Measurements from ENCODE around the gene DCUN1D3. TPM values are rescaled to one million over a fixed set of nuclear protein-coding genes. Genes with fewer than 3 reads are reported as not detected.

DCUN1D3 gene
- total and polyA plus RNA-seq, 12 donors = 7.2 to 47.2 (median 24.5) TPM

DNA sequence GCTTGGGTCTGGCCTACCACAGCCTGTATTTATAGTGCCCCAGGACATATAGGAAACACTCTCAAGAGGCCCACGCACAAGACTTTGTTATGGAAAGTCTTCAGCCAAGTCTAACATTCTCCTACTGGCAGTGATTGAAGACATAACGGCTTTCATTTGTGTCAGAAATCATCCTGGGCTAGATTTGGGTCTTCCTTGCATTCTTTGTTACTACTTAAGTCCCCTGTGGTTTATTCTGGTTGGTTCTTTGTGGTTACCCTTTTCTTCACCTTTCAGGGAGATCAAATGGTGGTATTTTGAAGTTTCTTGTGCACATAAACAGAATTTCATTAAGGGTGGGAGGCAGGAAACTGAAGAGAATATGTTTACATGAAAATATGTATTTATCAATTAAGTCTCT is 56.1 kb downstream of the DCUN1D3 start:
- Histone ChIP-seq H3K36me3 (replicated peaks in 1 of 2) (no peaks in the 10 kb centered on the region), H3K4me3 (no peak overlapping the region), H3K4me1 (replicated peaks in 1 of 2) (no peaks in the 10 kb centered on the region), H3K27me3 (no peaks in the 10 kb centered on the region), H3K9me3 (replicated peaks in 1 of 3) (no peaks in the 10 kb centered on the region), H3K27ac (no peak overlapping the region)
- TF ChIP-seq POLR2A (IDR thresholded peaks at IDR 0.05) = no peak
- TF ChIP-seq, protein P1, sequence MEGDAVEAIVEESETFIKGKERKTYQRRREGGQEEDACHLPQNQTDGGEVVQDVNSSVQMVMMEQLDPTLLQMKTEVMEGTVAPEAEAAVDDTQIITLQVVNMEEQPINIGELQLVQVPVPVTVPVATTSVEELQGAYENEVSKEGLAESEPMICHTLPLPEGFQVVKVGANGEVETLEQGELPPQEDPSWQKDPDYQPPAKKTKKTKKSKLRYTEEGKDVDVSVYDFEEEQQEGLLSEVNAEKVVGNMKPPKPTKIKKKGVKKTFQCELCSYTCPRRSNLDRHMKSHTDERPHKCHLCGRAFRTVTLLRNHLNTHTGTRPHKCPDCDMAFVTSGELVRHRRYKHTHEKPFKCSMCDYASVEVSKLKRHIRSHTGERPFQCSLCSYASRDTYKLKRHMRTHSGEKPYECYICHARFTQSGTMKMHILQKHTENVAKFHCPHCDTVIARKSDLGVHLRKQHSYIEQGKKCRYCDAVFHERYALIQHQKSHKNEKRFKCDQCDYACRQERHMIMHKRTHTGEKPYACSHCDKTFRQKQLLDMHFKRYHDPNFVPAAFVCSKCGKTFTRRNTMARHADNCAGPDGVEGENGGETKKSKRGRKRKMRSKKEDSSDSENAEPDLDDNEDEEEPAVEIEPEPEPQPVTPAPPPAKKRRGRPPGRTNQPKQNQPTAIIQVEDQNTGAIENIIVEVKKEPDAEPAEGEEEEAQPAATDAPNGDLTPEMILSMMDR (IDR thresholded peaks at IDR 0.05) = no peak
- no peak for DNase-seq
- 88 to 94% (median 91%) methylated on average over 2 of the region's 2 CpGs for WGBS, 4 donors
- intact Hi-C loops (cut with DNase I) = loop anchor here in 1 of 2 donors (10.0 kb wide), 1 partner anchor 241 kb away; no protein-coding TSS in a partner anchor

DNA sequence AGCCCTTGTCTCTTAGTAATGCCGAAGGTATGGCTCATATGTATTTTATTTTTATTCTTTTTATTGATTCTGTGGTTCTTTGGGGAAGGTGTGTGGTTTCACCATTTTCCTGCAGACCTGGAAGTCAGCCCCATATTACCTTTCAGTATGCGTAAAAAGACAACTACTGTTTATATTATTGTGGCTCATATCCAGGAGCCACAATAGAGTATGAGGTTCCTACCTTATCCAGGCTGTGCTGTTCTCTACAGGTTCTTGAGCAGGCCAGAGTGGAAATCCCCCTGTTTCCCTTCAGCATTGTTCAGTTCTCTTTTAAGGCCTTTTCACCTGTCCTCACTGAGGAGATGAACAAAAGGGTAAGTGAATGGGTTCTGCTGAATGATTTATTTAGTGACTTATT is 60.7 kb downstream of the DCUN1D3 start:
- Histone ChIP-seq H3K36me3 (replicated peaks in 1 of 2) (no peaks in the 10 kb centered on the region), H3K27ac (no peak overlapping the region), H3K4me3 (no peak overlapping the region), H3K27me3 (no peaks in the 10 kb centered on the region), H3K4me1 (replicated peaks in 1 of 2) (no peaks in the 10 kb centered on the region), H3K9me3 (replicated peaks in 1 of 3) (no peaks in the 10 kb centered on the region)
- no peak for DNase-seq
- 92 to 100% (median 93%) methylated on average over 2 of the region's 2 CpGs for WGBS, 4 donors
- no peak for TF ChIP-seq POLR2A (IDR thresholded peaks at IDR 0.05)
- TF ChIP-seq, protein P1 (IDR thresholded peaks at IDR 0.05) = no peak
- intact Hi-C loops (cut with DNase I) = no loop called here

DNA sequence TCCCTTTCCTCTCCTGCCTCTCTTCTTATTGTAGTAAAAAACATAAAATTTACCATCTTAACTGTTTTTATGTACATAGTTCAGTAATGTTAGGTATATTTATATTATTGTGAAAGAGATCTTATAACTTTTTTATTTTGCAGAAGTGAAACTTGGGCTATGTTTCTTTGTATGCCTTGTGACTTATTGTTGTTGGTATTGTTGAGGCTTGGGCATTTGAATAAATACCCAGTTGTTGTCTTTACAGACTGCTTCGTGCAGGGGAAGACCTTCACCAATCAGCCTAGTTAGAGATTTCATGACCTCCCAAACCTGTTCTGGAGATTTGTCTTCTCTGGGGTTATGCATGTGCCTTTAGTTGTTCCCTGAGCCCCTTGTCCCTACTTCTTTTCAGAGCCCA is 61.9 kb downstream of the DCUN1D3 start:
- no peaks in the 10 kb centered on the region for H3K9me3 ChIP-seq (replicated peaks in 1 of 3)
- no peak for DNase-seq
- no peaks in the 10 kb centered on the region for H3K4me1 ChIP-seq (replicated peaks in 1 of 2)
- intact Hi-C loops (cut with DNase I) = no loop called here
- TF ChIP-seq, protein P1 (IDR thresholded peaks at IDR 0.05) = no peak
- no peak for TF ChIP-seq POLR2A (IDR thresholded peaks at IDR 0.05)
- H3K4me3 ChIP-seq = no peak overlapping the region
- WGBS, 4 donors = 61 to 87% (median 73%) methylated on average over 1 of the region's 1 CpG
- no peaks in the 10 kb centered on the region for H3K27me3 ChIP-seq
- no peaks in the 10 kb centered on the region for H3K36me3 ChIP-seq (replicated peaks in 1 of 2)
- no peak overlapping the region for H3K27ac ChIP-seq

DNA sequence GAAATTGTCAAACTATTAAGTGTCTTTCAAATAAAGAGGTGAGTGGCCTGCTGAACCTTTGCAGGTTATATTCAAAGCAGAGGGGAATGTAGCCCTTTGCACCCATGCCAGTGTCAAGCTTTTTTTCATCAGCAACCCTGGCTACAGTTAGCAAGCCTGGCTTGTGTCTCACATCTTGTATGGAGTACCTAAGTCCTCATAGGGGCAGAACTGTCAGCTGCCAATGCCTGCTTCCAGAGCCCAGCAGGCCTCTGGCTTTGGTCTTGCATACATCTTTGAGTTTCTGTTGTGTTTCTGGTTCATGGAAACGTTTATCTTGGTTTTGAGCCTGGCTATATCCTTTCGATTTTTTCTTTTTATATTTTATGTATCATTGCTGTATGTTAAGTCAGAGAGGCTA is 67.1 kb downstream of the DCUN1D3 start:
- H3K36me3 ChIP-seq (replicated peaks in 1 of 2) = no peaks in the 10 kb centered on the region
- no peak for DNase-seq
- WGBS, 4 donors = 84 to 97% (median 89%) methylated on average over 2 of the region's 2 CpGs
- no peak overlapping the region for H3K27ac ChIP-seq
- H3K4me3 ChIP-seq = no peak overlapping the region
- H3K27me3 ChIP-seq = no peaks in the 10 kb centered on the region
- no peaks in the 10 kb centered on the region for H3K4me1 ChIP-seq (replicated peaks in 1 of 2)
- H3K9me3 ChIP-seq (replicated peaks in 1 of 3) = no peaks in the 10 kb centered on the region
- intact Hi-C loops (cut with DNase I) = no loop called here
- TF ChIP-seq, protein P1 (IDR thresholded peaks at IDR 0.05) = no peak
- no peak for TF ChIP-seq POLR2A (IDR thresholded peaks at IDR 0.05)
